NCI-H2171 treated with DMSO at 0.1 percent for 48 hours (cell line): ENCODE results near the gene ODF2.
"Not testable (repeated sequence)": the region's sequence is repeated elsewhere in the genome, so short reads cannot be mapped to it uniquely, and the experiment has no call there.

ENCODE experiments used
- DNase-seq: peaks from one replicate; lab custom pipeline; 2025; lab: John Stamatoyannopoulos, UW

The ODF2 gene

GRCh38 chr9:128484686-128485413 lies 29.0 kb downstream of the ODF2 start:
- no peak for DNase-seq

GRCh38 chr9:128485414-128485855 lies 29.6 kb downstream of the ODF2 start:
- DNase-seq: no peak

- no peak for DNase-seq
These were observed 30.4 kb downstream of the ODF2 start for GRCh38 chr9:128486201-128486600.

- no peak for DNase-seq
These were observed 37.6 kb downstream of the ODF2 start for GRCh38 chr9:128493424-128493823.

DNA sequence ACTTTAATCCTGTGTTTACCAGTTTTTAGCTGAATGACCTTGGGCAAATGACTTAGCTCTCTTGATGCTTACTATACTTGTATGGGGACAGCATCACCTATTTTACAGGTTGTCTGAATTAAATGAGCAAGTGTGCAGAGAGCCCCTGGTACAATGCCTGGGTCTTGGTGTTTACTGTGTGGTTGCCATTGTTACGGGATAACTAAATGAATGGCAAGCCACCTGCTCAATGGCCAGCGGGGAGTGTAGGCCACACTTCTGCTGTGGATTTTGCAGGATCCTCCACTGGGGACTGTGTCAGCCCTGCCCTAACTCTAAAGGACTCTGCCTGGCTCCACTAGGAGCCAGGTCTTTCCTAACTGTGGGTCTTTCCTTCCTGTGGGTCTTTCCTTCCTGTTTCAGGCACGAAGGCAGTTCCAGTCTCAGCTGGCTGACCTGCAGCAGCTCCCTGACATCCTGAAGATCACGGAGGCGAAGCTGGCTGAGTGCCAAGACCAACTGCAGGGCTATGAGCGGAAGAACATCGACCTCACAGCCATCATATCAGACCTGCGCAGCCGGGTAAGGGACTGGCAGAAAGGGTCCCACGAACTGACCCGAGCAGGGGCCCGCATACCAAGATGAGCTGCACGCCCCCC lies 38.4 kb downstream of the ODF2 start:
- DNase-seq: peak; percentile 29

DNA sequence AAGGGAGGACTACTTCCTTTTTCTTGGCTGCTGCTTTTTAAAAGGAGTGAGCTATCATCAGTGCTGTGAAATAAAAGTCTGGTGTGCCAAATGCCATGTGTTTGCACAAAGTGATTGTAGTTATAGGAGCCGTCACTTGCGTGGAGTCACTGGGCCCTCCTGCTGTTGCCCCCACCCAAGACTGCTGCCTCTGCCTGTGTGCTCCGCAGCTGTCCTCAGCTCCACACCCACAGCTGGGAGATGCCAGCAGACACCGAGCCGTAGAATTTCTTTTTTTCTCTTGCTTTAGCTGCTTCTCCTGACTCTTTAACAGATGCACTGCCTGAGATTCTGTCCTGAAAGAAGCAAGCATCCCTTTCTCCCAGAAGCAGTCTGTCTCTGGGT lies 38.9 kb downstream of the ODF2 start:
- DNase-seq: no peak

DNA sequence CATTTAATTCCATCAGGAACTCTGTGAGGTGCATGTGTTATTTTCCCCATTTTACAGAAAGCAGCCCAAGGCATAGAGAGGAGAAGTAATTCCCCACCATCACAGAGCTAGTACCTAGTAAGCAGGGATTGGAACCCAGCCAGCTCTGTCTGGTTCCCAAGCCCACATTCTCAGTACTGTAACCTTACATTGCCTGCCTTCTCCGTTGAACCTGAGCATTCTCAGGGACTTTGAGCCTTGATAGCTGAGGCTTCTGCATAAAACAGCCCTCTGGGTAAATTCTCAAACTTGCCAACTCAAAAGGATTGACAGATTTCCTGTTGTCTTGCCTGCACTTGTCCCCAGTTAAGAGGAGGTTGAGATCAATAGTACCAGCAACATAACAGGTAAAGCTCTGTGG lies 39.5 kb downstream of the ODF2 start:
- no peak for DNase-seq

- no peak for DNase-seq
These were observed 40.1 kb downstream of the ODF2 start for GRCh38 chr9:128495804-128496417.

- no peak for DNase-seq
These were observed 42.2 kb downstream of the ODF2 start for GRCh38 chr9:128497824-128498610.

DNA sequence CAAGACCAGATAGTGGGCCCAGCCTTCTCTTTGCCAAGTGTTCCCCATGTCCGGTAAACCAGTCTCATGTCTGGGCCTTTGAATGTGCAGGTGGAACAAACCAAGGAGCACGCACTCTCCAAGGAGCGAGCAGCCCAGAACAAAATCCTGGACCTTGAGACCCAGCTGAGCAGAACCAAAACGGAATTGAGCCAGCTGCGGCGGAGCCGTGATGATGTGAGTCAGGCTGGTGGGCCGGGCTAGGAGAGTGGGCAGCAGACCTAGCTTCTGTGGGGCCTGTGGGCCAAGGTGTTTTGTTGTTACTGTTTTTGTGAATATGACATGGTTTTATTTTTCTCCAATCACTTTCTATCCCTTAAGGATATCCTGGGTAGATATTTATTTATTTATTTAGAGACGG lies 43.1 kb downstream of the ODF2 start:
- no peak for DNase-seq

DNA sequence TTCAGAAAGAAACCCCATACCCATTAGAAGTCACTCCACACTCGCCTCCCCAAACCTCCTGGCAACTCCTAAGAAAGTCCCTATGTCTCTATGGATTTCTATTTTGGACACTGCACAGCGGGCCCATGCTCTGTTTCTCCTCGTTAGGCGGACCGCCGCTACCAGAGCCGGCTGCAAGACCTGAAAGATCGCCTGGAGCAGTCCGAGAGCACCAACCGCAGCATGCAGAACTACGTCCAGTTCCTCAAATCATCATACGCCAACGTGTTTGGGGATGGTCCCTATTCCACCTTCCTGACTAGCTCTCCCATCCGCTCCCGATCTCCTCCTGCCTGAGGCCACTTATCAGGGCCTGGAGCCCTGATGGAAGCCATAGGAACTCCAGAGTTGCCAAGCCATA lies 44.1 kb downstream of the ODF2 start:
- no peak for DNase-seq

DNA sequence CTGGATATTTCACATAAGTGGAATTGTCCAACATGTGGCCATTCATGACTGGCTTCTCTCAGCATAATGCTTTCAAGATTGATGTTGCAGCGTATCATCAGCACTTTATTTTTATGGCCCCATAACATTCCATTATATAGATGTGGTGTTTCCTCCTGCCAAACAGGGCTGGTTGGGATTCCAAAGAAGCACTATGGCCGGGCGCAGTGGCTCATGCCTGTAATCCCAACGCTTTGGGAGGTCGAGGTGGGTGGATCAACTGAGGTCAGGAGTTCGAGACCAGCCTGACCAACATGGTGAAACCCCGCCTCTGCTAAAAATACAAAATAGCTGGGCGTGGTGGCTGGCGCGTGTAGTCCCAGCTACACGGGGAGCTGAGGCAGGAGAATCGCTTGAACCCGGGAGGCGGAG lies 47.6 kb downstream of the ODF2 start:
- DNase-seq: not testable (repeated sequence)

DNA sequence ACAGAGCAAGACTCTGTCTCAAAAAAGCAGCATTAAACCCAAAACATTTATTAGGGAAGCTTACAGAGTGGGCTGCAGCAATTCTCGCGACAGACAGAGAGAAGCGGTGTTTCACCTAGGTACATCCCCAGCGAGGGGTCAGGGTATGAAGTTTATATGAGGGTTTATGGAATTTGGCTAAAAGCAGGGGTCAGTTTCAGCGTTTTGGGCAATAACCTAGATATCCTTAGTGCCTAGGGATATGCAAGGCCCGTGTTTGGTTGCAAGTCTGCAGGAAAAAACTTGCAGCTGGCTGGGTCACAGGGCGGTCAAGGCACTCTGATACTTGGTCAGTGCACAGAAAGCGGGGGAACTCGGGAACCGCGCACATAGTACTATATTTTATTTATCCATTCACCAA lies 48.1 kb downstream of the ODF2 start:
- DNase-seq: no peak

GRCh38 chr9:128504485-128505413 lies 48.9 kb downstream of the ODF2 start, which contains the start of gene GLE1:
GLE1 (plus strand) TSS chr9:128504719; CDS start chr9:128504806, 87 bp downstream.
- DNase-seq: peak; percentile 98

- peak; percentile 61 for DNase-seq
These were observed 49.6 kb downstream of the ODF2 start for GRCh38 chr9:128505414-128505765.

GRCh38 chr9:128505906-128506305 lies 50.1 kb downstream of the ODF2 start:
- DNase-seq: not testable (repeated sequence)

GRCh38 chr9:128512820-128513219 lies 57.0 kb downstream of the ODF2 start:
- DNase-seq: no peak

- DNase-seq: no peak
These were observed 66.2 kb downstream of the ODF2 start for GRCh38 chr9:128521956-128522355.

DNA sequence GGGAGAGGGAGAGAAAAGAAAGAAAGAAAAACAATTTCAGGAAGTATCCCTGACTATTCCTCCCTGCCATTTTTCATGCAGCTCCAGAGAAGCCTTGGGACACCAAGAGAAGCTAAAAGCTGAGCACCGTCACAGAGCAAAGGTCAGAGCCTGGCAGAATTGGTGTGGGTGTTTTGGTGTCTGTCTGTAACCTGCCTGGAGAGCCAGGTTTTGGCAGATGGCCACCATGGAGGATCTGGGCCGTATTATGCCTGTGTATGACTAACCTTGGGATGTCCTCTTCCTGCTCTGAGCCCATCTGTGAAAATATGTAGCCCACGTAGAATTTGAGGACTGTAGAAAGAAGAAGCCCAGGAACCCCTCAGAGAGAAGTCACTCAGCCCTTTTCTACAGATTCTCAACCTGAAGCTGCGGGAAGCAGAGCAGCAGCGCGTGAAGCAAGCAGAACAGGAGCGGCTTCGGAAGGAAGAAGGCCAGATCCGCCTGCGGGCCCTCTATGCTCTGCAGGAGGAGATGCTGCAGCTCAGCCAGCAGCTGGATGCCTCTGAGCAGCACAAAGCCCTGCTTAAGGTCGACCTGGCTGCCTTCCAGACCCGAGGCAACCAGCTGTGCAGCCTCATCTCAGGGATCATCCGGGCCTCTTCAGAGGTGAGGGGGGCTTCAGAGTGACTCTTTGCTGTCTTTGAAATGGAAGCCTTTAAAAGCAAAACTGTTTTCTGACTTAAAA lies 67.6 kb downstream of the ODF2 start:
- DNase-seq: peak; percentile 90

DNA sequence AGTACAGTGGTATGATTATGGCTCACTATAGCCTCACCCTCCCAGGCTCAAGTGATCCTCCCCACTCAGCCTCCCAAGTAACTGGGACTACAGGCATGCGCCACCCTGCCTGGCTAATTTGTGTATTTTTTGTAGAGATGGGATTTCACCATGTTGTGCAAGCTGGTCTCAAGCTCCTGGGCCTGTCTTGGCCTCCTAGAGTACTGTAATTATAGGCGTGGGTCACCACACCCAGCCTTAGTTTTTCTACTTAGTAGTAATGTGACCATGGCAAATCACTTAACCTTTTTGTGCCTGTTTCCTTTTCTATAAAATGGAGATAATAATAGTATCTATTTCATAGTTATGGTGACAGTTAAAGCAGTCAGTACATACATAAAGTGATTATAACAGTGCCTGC lies 70.9 kb downstream of the ODF2 start:
- DNase-seq: no peak
